Measurements from ENCODE around the gene DNAJB6.

Gene DNAJB6

GRCh38 chr7:157397036-157397720, 60.4 kb downstream of the DNAJB6 start:
- DNase-seq, result no peak

DNA sequence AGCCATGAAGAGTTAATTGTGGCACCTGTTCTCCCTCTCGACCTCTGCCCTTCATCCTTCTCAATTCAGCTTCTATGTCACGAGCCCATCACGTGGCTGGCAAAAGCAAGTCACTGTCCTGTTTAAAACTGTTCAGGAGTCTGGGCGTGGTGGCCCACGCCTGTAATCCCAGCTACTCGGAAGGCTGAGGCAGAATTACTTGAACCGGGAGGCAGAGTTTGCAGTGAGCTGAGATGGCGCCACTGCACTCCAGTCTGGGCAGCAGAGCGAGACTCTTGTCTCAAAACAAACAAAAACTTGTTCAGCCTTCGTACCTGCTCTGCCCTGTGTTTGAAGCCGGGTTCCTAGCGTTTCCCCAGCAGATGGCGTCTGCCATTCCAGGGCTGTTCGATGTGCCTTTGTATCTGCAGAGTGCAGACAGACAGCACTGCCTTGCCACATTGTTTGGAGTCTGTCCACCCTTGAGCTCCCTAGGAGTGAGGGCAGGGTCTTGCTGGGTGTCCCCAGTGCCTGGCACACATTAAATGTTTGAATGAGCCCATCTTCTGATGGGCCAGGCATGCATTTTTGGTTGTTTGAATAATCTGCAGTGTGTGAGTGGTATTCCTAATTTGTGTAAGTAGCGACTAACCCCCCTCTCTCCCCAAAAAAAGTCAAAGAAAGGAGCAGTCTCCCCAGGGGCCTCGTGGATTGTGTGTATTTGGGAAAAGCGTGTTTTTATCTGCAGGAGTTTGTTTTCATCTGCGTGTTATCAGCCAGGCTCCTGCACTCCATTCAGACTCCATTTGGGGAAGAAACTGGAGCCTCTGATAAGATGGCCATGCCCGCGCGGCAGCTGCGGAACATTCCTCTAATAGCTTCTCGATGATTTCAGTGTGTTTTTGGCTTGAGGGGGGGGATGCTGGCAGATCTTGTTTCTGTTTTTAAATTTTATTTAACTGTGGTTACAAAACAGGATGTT, 61.2 kb downstream of the DNAJB6 start:
- DNase-seq, result peak; percentile 17 to 32

DNA sequence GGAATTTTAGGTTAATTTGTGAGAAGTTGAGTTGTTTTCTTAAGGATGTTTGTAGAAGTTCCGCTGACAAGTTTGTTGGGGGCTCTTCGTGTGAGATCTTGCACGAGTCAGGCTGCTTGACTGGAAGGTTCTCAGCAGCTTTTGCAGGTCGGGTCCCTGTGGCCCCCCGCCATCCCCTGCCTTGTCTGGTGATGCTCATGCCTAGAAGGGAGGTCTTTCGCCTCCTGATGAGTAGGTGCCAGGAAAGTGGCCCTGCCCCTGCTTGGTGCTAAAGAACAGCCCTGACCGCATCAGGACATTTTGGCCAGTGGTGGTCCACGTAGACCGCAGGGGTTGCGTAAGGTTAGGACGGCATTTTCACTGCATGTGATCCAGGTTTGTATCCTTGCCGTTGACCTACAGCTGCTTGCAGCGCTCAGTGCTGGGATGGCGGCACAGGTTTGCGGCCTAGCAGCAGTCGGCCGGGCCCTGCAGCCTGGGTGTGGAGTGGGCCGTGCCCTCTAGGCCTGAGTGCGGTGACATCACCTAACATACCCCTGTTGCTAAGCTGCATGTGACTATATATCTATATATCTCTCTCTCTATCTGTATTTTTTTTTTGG, 62.4 kb downstream of the DNAJB6 start:
- DNase-seq, result no peak

- DNase-seq, result no peak
Measured at GRCh38 chr7:157400171-157400860, 63.5 kb downstream of the DNAJB6 start.

GRCh38 chr7:157401567-157402387, 65.0 kb downstream of the DNAJB6 start:
- no peak for DNase-seq

DNA sequence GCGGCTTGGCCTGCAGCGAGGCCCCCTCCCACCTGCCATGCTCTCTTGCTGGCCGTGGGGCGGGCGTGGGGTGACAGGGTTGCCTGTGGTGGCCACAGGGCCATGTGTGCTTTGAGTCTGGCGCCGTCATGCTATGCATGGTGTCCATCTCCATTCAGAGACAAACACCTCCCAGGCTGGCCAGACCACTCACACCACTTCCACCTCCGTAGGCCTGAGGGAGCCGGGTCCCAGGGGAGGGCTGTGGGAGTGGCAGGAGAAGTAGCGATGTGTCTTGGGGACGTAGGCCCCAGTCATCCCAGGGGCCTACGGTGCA, 65.5 kb downstream of the DNAJB6 start:
- no peak for DNase-seq

GRCh38 chr7:157402911-157403534, 66.2 kb downstream of the DNAJB6 start:
- DNase-seq, result no peak

GRCh38 chr7:157403646-157404401, 67.0 kb downstream of the DNAJB6 start:
- no peak for DNase-seq

DNA sequence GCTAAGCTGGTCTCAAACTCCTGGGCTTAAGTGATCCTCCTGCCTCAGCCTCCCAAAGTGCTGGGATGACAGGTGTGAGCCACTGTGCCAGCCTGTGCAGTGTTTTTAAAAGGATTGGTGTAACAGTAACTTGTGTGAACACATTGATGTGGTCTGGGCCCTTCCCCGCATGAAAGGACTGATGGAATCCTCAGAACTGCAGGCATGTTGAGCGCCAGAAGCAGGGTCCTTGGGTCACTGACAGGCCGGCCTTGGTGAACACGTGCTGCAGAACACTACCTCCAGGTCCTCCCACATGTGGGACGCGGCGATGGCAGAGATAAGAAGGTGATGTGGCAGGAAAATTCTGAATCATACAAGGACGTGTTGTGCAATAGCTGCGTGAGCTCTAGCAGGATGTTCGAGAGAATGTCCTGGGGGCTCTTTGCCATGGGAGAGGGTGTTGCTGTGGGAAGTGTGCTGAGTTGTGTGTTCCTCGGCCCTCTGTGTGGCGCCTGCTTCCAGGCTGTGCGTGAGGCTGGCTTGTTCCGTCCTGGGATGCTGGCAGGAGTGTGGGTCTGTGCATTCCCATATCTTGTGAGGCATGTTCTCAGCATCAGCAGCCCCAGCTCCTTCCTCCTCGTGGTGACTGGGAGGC, 68.2 kb downstream of the DNAJB6 start:
- no peak for DNase-seq

- DNase-seq, result no peak
Measured at GRCh38 chr7:157405501-157405900, 68.7 kb downstream of the DNAJB6 start.

DNA sequence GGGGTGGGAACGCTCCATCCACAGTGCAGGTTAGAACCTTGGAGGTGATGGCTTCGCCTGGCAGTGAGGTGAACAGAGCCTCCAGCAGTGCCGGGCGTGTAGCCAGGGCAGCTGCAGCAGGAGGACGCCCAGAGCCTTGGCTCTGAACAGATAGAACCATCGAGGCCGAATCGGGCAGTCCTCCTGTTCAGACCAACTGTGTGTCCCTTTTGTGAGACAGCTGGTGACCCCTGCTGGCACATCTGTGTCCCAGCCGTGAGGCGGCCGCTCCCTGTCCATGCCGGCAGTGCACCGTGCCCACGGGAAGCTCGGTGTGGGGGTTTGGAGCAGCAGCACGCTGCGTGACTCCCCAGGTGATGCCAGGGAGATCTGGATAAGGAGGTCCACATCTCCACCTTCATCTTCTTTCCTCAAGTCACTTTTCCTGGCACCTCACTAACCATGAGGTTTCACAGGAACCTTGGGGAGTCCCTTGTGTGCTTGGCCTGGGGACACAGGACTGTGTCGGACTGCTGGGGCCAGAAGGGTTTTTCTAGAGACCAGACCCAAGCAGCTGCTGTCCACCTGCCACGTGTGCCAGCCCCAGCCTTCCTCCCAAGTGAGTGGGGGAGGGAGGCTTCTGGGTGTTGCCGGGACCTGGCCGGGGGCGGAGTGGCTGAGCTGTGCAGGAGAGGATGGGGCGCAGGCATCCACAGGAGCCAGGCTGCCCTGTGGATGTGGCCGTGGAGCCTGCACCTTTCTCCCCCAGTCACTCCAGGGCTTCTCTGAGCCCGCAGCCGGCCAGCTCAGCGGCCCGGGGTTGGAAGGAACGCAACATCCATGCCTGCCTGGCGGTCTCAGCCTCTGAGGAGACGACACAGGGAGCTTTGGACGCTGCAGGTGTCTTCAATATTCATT, 69.4 kb downstream of the DNAJB6 start:
- DNase-seq, result no peak

DNA sequence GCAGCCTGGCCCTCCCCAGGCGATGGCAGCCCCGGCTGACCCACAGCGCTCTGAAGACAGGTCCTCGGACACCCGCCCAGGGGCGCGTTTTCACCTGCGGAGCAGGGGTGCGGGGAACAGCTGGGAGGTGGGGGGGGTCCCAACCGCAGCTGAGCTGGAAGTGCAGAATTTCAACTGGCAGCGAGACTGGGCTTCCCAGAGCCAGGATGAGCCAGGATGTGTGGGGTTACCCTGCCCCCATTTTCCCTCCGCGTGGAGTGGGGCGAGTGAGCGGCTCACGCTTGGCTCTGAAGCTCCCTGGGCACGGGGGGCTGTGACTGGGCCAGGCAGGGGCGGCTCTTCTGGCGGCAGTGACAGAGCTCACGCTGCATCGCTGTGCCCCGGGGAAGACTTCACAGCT, 70.2 kb downstream of the DNAJB6 start:
- DNase-seq, result no peak

- no peak for DNase-seq
Measured at GRCh38 chr7:157407512-157408257, 70.9 kb downstream of the DNAJB6 start.

DNA sequence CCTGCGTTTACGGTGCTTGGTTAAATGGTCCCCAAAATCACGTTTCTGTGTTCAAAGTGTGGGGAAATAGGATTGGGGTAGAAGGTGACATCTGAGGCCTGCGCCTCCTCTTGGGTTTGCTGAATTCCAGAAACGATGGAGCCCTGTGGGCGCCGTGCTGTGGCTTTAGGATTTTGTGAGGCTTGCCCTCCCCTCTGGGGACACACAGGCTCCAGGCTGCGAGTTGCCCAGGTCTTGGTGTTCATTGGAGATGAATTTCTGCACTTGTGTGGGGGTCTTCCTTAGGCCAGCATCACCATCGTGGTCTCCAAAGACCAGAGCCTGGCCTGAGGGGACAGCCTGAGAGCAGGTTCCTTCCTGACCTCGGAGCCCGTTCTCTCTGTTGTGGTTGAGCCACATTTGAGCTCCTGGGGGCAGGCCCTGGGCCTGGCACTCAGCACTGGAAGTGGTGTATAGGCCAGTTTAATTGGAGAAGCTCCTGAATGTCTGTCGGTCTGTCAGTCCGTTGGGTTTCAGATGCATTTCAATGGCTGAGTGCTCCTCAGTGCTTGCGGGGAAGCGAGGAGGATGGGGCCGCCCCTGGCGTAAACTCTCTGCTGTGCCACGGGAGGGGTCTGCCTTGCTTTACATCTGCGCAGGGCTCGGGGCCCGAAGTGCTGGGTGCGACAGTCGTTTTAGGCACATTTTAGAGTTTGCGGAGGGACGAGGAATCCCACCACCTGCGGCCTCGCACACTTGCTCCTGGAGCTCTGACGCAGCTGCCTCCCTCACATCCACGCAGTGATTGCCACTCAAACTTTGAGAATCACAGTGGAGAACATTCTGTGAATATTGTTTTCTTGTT, 71.7 kb downstream of the DNAJB6 start:
- no peak for DNase-seq

GRCh38 chr7:157409149-157409752, 72.4 kb downstream of the DNAJB6 start:
- DNase-seq, result no peak

- no peak for DNase-seq
Measured at GRCh38 chr7:157409753-157410727, 73.2 kb downstream of the DNAJB6 start.
